ENCODE measurements around the gene ZNF783. TPM values are rescaled to one million over a fixed set of nuclear protein-coding genes. Genes with fewer than 3 reads are reported as not detected.
"Not testable (repeated sequence)": the region's sequence is repeated elsewhere in the genome, so short reads cannot be mapped to it uniquely, and the experiment has no call there.

Gene ZNF783
- total RNA-seq, 2 experiments from 2014 or later: 13.2 to 13.4 TPM

GRCh38 chr7:149229526-149229925 lies 32.5 kb upstream of the ZNF783 start:
- Mint-ChIP-seq H3K9me3 (no peaks in the 10 kb centered on the region), H3K27me3 (peaks cover 5% of the 10 kb centered on the region), H3K36me3 (ENCODE audit: low read depth) (peaks cover 13% of the 10 kb centered on the region), H3K4me1 (ENCODE audit: low read depth) (no peaks in the 10 kb centered on the region), H3K27ac (no peak overlapping the region), H3K4me3 (no peak overlapping the region)
- peak; percentile 27 for ATAC-seq
- CTCF ChIA-PET: interaction anchor here (0.7 to 2.0 kb wide), 3 partner anchors 11 to 54 kb away, joined by 3 to 6 read pairs (median 3); no protein-coding TSS in a partner anchor
- intact Hi-C loops (cut with micrococcal nuclease): no loop called here
- POLR2A ChIA-PET: interaction anchor here (0.9 to 1.2 kb wide), 4 partner anchors 9 to 288 kb away, joined by 3 to 6 read pairs (median 4); partner anchors contain the start of gene ZNF212
- TF ChIP-seq, protein P1, sequence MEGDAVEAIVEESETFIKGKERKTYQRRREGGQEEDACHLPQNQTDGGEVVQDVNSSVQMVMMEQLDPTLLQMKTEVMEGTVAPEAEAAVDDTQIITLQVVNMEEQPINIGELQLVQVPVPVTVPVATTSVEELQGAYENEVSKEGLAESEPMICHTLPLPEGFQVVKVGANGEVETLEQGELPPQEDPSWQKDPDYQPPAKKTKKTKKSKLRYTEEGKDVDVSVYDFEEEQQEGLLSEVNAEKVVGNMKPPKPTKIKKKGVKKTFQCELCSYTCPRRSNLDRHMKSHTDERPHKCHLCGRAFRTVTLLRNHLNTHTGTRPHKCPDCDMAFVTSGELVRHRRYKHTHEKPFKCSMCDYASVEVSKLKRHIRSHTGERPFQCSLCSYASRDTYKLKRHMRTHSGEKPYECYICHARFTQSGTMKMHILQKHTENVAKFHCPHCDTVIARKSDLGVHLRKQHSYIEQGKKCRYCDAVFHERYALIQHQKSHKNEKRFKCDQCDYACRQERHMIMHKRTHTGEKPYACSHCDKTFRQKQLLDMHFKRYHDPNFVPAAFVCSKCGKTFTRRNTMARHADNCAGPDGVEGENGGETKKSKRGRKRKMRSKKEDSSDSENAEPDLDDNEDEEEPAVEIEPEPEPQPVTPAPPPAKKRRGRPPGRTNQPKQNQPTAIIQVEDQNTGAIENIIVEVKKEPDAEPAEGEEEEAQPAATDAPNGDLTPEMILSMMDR (IDR thresholded peaks at IDR 0.05): no peak
- no peak for DNase-seq

DNA sequence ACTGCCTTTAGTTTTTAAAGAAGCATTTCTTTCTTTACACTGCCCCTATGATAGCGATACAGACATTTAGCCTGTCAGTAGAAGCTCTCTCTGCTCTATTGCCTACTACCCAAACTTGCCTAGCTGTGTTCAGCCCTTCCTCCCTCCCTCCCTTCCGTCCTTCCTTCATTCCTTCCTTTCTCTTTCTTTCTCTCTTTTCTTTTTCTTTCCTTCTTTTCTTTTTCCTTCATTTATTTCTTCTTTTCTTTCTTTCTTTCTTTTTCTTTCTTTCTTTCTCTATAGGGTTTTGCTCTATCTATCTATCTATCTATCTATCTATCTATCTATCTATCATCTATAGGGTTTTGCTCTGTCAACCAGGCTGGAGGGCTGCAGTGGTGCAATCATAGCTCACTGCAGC lies 29.6 kb upstream of the ZNF783 start:
- ATAC-seq: no peak
- DNase-seq: no peak
- Mint-ChIP-seq H3K9me3 (no peaks in the 10 kb centered on the region), H3K4me3 (no peak overlapping the region), H3K36me3 (ENCODE audit: low read depth) (no peaks in the 10 kb centered on the region), H3K27me3 (peaks cover 5% of the 10 kb centered on the region), H3K27ac (no peak overlapping the region), H3K4me1 (ENCODE audit: low read depth) (no peaks in the 10 kb centered on the region)
- TF ChIP-seq, protein P1 (IDR thresholded peaks at IDR 0.05): no peak
- ChIA-PET CTCF (interaction anchor here (1.4 to 1.7 kb wide), 3 partner anchors 10 to 37 kb away, joined by 3 to 4 read pairs (median 3); partner anchors contain the start of gene ZNF282), POLR2A (no interaction called here)
- intact Hi-C loops (cut with micrococcal nuclease): no loop called here

DNA sequence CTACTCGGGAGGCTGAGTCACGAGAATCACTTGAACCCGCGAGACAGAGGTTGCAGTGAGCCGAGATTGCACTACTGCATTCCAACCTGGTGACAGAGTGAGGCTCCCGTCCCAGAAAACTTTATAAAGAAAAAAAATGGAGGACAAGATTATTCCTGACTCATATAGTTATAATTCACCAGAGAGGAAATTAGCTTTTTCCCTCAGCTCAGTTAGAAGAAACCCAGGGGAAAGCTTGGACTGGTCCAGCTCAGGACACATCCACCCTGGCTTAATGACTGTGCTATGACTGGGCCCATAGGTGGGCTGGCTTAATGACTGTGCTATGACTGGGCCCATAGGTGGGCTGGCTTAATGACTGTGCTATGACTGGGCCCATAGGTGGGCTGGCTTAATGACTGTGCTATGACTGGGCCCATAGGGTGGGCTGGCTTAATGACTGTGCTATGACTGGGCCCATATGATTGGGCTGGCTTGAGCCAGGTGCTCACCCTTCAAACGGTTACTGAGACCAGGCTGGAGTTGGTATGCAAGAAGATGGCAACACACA lies 28.3 kb upstream of the ZNF783 start:
- H3K27me3 Mint-ChIP-seq; H3K4me3 Mint-ChIP-seq; H3K27ac Mint-ChIP-seq; H3K36me3 Mint-ChIP-seq (ENCODE audit: low read depth); H3K9me3 Mint-ChIP-seq; intact Hi-C loops (cut with micrococcal nuclease); POLR2A ChIA-PET; H3K4me1 Mint-ChIP-seq (ENCODE audit: low read depth); DNase-seq: not testable (repeated sequence)
- ATAC-seq: peak; percentile 28
- CTCF ChIA-PET: interaction anchor here (0.9 to 1.4 kb wide), 2 partner anchors 38 to 76 kb away, joined by 3 read pairs; partner anchors contain the start of gene ZNF282

GRCh38 chr7:149237502-149237901 lies 24.5 kb upstream of the ZNF783 start:
- Mint-ChIP-seq H3K4me3 (no peak overlapping the region), H3K36me3 (ENCODE audit: low read depth) (peaks cover 7% of the 10 kb centered on the region), H3K9me3 (peaks cover under 1% of the 10 kb centered on the region), H3K27ac (no peak overlapping the region), H3K27me3 (peaks cover 3% of the 10 kb centered on the region), H3K4me1 (ENCODE audit: low read depth) (peaks cover 25% of the 10 kb centered on the region)
- intact Hi-C loops (cut with micrococcal nuclease): no loop called here
- ATAC-seq (no peak), DNase-seq (no peak)
- TF ChIP-seq, protein P1 (IDR thresholded peaks at IDR 0.05): no peak
- POLR2A ChIA-PET: no interaction called here
- CTCF ChIA-PET: no interaction called here

GRCh38 chr7:149238051-149238450 lies 23.9 kb upstream of the ZNF783 start:
- Mint-ChIP-seq H3K27me3 (peaks cover 3% of the 10 kb centered on the region), H3K9me3 (peaks cover 5% of the 10 kb centered on the region), H3K36me3 (ENCODE audit: low read depth) (peaks cover 13% of the 10 kb centered on the region), H3K4me3 (peak overlapping the region; percentile 0), H3K4me1 (ENCODE audit: low read depth) (peaks cover 31% of the 10 kb centered on the region), H3K27ac (no peak overlapping the region)
- CTCF ChIA-PET: no interaction called here
- intact Hi-C loops (cut with micrococcal nuclease): no loop called here
- TF ChIP-seq, protein P1 (IDR thresholded peaks at IDR 0.05): no peak
- DNase-seq (no peak), ATAC-seq (no peak)
- POLR2A ChIA-PET: no interaction called here

Data from activated CD8-positive, alpha-beta T cell treated with anti-CD3 and anti-CD28 coated beads for 36 hours (primary cell).